ENCODE data around the gene LPAR5.
A peak's percentile ranks its signal among the peaks of the same experiment; 100 is the strongest.

Gene LPAR5

DNA sequence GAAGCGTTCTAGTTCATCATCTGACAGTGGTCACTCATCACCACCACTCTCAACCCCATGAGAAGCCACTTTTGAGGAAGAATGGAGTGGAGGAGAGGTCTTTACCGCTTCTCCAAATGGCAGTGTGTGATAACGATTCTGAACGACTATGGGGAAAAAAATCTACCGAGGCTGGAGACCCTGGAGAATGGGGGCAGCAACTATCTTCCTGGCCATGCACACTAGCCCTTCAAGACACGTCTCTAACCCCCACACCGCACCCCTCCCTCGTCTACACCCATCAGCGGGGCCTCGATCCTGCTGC is 26.8 kb upstream of the LPAR5 start:
- Histone ChIP-seq H3K4me2 (ENCODE audit: low read length, poor library complexity, severe bottlenecking) (peak overlapping the region; percentile 97), H3K18ac (ENCODE audit: low read depth in 1 of 2, low read length in 2 of 2) (peak overlapping the region; percentile 45 to 78), H3K79me1 (replicated peaks; ENCODE audit: low read length, poor library complexity, severe bottlenecking) (peaks cover 18% of the 10 kb centered on the region), H2BK15ac (ENCODE audit: low read depth, poor library complexity, severe bottlenecking) (no peak overlapping the region), H3K4ac (ENCODE audit: low read depth in 1 of 2, low read length in 2 of 2) (peak overlapping the region in 1 of 2 experiments; percentile 97), H3K23ac (ENCODE audit: low read length in 2 of 2) (no peak overlapping the region), H2AFZ (ENCODE audit: low read depth, low read length) (peak overlapping the region; percentile 88), H3K4me3 (ENCODE audit: insufficient read depth in 1 of 2, low read depth in 1 of 2, low read length in 2 of 2) (peak overlapping the region; percentile 81 to 92), H2AK5ac (ENCODE audit: low read length, severe bottlenecking) (peak overlapping the region; percentile 89), H3K9ac (ENCODE audit: low read length) (peak overlapping the region; percentile 93), H3K4me1 (ENCODE audit: control insufficient read depth, insufficient read depth, low read depth, low read length) (peaks cover 4% of the 10 kb centered on the region), H2BK5ac (ENCODE audit: low read depth, low read length, poor library complexity, severe bottlenecking) (no peak overlapping the region), H4K8ac (ENCODE audit: low read length) (peak overlapping the region; percentile 94), H3K27ac (ENCODE audit: low read length, poor library complexity, severe bottlenecking) (peak overlapping the region; percentile 58), H3K9me3 (ENCODE audit: control insufficient read depth, low read length) (no peaks in the 10 kb centered on the region), H2BK120ac (ENCODE audit: low read depth, low read length) (no peak overlapping the region), H3K27me3 (ENCODE audit: control insufficient read depth in 1 of 2, insufficient read depth in 1 of 2, low read length in 2 of 2) (no peaks in the 10 kb centered on the region), H4K91ac (ENCODE audit: low read length) (no peak overlapping the region), H3K36me3 (ENCODE audit: control insufficient read depth in 1 of 2, insufficient read depth in 2 of 2, low read depth in 1 of 2, low read length in 2 of 2) (peaks cover 16 to 21% of the 10 kb centered on the region in 2 experiments), H3K14ac (ENCODE audit: low read length in 2 of 2) (peak overlapping the region in 1 of 2 experiments; percentile 12), H2BK12ac (ENCODE audit: low read length in 2 of 2) (no peak overlapping the region)
- 2% methylated on average over 10 of the region's 10 CpGs for WGBS
- no peak for DNase-seq

DNA sequence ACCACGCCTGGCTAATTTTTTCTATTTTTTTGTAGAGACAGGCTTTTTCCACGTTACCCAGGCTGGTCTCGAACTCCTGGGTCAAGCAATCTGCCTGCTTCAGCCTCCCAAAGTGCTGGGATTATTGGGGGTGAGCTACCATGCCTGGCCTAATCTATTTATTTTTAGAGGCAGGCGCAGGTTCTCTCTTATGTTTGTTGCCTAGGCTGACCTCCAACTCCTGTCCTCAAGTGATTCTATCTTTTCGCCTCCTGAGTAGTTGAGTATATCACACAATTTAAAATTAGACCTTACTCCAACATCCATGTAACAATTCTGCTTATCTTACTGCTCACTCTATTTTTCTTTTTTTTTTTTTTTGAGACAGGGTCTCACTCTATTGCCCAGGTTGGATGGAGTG is 18.2 kb upstream of the LPAR5 start:
- Histone ChIP-seq H2BK5ac (ENCODE audit: low read depth, low read length, poor library complexity, severe bottlenecking) (no peak overlapping the region), H3K14ac (ENCODE audit: low read length in 2 of 2) (no peak overlapping the region), H3K4me1 (ENCODE audit: control insufficient read depth, insufficient read depth, low read depth, low read length) (peaks cover 2% of the 10 kb centered on the region), H4K91ac (ENCODE audit: low read length) (no peak overlapping the region), H2BK12ac (ENCODE audit: low read length in 2 of 2) (no peak overlapping the region), H3K9me3 (ENCODE audit: control insufficient read depth, low read length) (no peaks in the 10 kb centered on the region), H3K23ac (ENCODE audit: low read length in 2 of 2) (no peak overlapping the region), H3K36me3 (ENCODE audit: control insufficient read depth in 1 of 2, insufficient read depth in 2 of 2, low read depth in 1 of 2, low read length in 2 of 2) (peaks cover 57 to 68% of the 10 kb centered on the region in 2 experiments), H2AK5ac (ENCODE audit: low read length, severe bottlenecking) (no peak overlapping the region), H3K27me3 (ENCODE audit: control insufficient read depth in 1 of 2, insufficient read depth in 1 of 2, low read length in 2 of 2) (no peaks in the 10 kb centered on the region), H2BK15ac (ENCODE audit: low read depth, poor library complexity, severe bottlenecking) (no peak overlapping the region), H3K27ac (ENCODE audit: low read length, poor library complexity, severe bottlenecking) (no peak overlapping the region), H3K18ac (ENCODE audit: low read depth in 1 of 2, low read length in 2 of 2) (no peak overlapping the region), H2BK120ac (ENCODE audit: low read depth, low read length) (no peak overlapping the region), H4K8ac (ENCODE audit: low read length) (no peak overlapping the region), H3K4me3 (ENCODE audit: insufficient read depth in 1 of 2, low read depth in 1 of 2, low read length in 2 of 2) (no peak overlapping the region), H2AFZ (ENCODE audit: low read depth, low read length) (no peak overlapping the region), H3K9ac (ENCODE audit: low read length) (no peak overlapping the region), H3K79me1 (replicated peaks; ENCODE audit: low read length, poor library complexity, severe bottlenecking) (peaks cover 8% of the 10 kb centered on the region), H3K4me2 (ENCODE audit: low read length, poor library complexity, severe bottlenecking) (no peak overlapping the region), H3K4ac (ENCODE audit: low read depth in 1 of 2, low read length in 2 of 2) (no peak overlapping the region)
- no peak for DNase-seq
- 95% methylated on average over 5 of the region's 5 CpGs for WGBS

DNA sequence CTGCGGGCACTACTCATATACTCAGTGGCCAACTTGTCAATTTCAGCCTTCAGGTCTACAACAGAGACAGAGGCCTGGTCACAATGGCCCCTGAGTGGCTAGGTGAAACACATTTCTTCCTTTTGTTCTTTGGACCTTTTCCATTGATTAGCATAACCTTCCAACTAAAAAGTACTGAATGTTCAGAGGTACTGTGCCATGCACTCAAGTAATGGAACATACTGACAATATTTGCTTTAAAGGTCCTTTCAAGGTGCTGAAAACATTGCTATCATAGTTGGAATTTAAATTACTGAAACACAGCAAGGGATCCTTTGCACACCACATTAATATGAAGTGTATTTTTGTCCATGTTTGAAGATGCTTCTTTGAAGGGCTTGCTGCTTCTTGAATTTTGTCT is 17.6 kb upstream of the LPAR5 start:
- Histone ChIP-seq H2BK5ac (ENCODE audit: low read depth, low read length, poor library complexity, severe bottlenecking) (no peak overlapping the region), H2BK12ac (ENCODE audit: low read length in 2 of 2) (no peak overlapping the region), H3K14ac (ENCODE audit: low read length in 2 of 2) (no peak overlapping the region), H2BK15ac (ENCODE audit: low read depth, poor library complexity, severe bottlenecking) (no peak overlapping the region), H3K27ac (ENCODE audit: low read length, poor library complexity, severe bottlenecking) (no peak overlapping the region), H3K36me3 (ENCODE audit: control insufficient read depth in 1 of 2, insufficient read depth in 2 of 2, low read depth in 1 of 2, low read length in 2 of 2) (peaks cover 59 to 71% of the 10 kb centered on the region in 2 experiments), H3K18ac (ENCODE audit: low read depth in 1 of 2, low read length in 2 of 2) (no peak overlapping the region), H2AK5ac (ENCODE audit: low read length, severe bottlenecking) (no peak overlapping the region), H3K4ac (ENCODE audit: low read depth in 1 of 2, low read length in 2 of 2) (no peak overlapping the region), H3K4me3 (ENCODE audit: insufficient read depth in 1 of 2, low read depth in 1 of 2, low read length in 2 of 2) (no peak overlapping the region), H3K4me2 (ENCODE audit: low read length, poor library complexity, severe bottlenecking) (no peak overlapping the region), H4K8ac (ENCODE audit: low read length) (no peak overlapping the region), H3K23ac (ENCODE audit: low read length in 2 of 2) (no peak overlapping the region), H3K9me3 (ENCODE audit: control insufficient read depth, low read length) (no peaks in the 10 kb centered on the region), H3K9ac (ENCODE audit: low read length) (no peak overlapping the region), H2BK120ac (ENCODE audit: low read depth, low read length) (no peak overlapping the region), H4K91ac (ENCODE audit: low read length) (no peak overlapping the region), H3K4me1 (ENCODE audit: control insufficient read depth, insufficient read depth, low read depth, low read length) (no peaks in the 10 kb centered on the region), H2AFZ (ENCODE audit: low read depth, low read length) (no peak overlapping the region), H3K79me1 (replicated peaks; ENCODE audit: low read length, poor library complexity, severe bottlenecking) (peaks cover 8% of the 10 kb centered on the region), H3K27me3 (ENCODE audit: control insufficient read depth in 1 of 2, insufficient read depth in 1 of 2, low read length in 2 of 2) (no peaks in the 10 kb centered on the region)
- no peak for DNase-seq
- 97% methylated on average over 1 of the region's 1 CpG for WGBS

DNA sequence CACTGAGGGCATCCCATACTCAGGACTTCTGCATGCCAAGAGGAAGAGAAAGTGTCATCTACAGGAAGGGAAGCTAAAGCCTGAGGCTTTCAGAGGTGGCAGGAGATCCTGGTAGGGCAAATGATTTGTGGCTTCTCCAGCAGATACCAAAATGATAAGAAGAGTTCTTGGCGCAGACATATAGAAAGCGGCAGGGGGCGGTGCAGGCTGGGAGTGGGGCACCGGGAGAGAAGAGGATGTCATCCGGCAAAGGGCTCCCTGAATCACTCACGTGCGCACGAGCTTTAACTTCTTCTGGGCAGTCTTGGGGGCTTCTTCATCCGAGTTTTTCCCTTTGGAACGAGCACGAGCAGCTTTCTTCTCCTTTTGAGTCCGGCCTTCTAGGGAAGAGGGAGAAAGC is 16.6 kb upstream of the LPAR5 start:
- no peak overlapping the region for H3K14ac ChIP-seq (ENCODE audit: low read length in 2 of 2)
- H3K4ac ChIP-seq (ENCODE audit: low read depth in 1 of 2, low read length in 2 of 2) = no peak overlapping the region
- H3K4me3 ChIP-seq (ENCODE audit: insufficient read depth in 1 of 2, low read depth in 1 of 2, low read length in 2 of 2) = no peak overlapping the region
- WGBS = 96% methylated on average over 7 of the region's 12 CpGs
- no peak overlapping the region for H3K4me2 ChIP-seq (ENCODE audit: low read length, poor library complexity, severe bottlenecking)
- H3K23ac ChIP-seq (ENCODE audit: low read length in 2 of 2) = no peak overlapping the region
- H2BK120ac ChIP-seq (ENCODE audit: low read depth, low read length) = no peak overlapping the region
- no peak overlapping the region for H2AFZ ChIP-seq (ENCODE audit: low read depth, low read length)
- no peak overlapping the region for H3K9ac ChIP-seq (ENCODE audit: low read length)
- H2BK12ac ChIP-seq (ENCODE audit: low read length in 2 of 2) = no peak overlapping the region
- peaks cover 64 to 75% of the 10 kb centered on the region in 2 experiments for H3K36me3 ChIP-seq (ENCODE audit: control insufficient read depth in 1 of 2, insufficient read depth in 2 of 2, low read depth in 1 of 2, low read length in 2 of 2)
- H2BK5ac ChIP-seq (ENCODE audit: low read depth, low read length, poor library complexity, severe bottlenecking) = no peak overlapping the region
- peaks cover 6% of the 10 kb centered on the region for H3K79me1 ChIP-seq (replicated peaks; ENCODE audit: low read length, poor library complexity, severe bottlenecking)
- no peak overlapping the region for H3K18ac ChIP-seq (ENCODE audit: low read depth in 1 of 2, low read length in 2 of 2)
- no peaks in the 10 kb centered on the region for H3K27me3 ChIP-seq (ENCODE audit: control insufficient read depth in 1 of 2, insufficient read depth in 1 of 2, low read length in 2 of 2)
- no peak overlapping the region for H2BK15ac ChIP-seq (ENCODE audit: low read depth, poor library complexity, severe bottlenecking)
- no peak overlapping the region for H4K8ac ChIP-seq (ENCODE audit: low read length)
- no peak overlapping the region for H4K91ac ChIP-seq (ENCODE audit: low read length)
- no peak overlapping the region for H2AK5ac ChIP-seq (ENCODE audit: low read length, severe bottlenecking)
- H3K4me1 ChIP-seq (ENCODE audit: control insufficient read depth, insufficient read depth, low read depth, low read length) = no peaks in the 10 kb centered on the region
- no peaks in the 10 kb centered on the region for H3K9me3 ChIP-seq (ENCODE audit: control insufficient read depth, low read length)
- DNase-seq = no peak
- H3K27ac ChIP-seq (ENCODE audit: low read length, poor library complexity, severe bottlenecking) = no peak overlapping the region
